ENCODE data around the gene DPM1. TPM values are rescaled to one million over a fixed set of nuclear protein-coding genes. Genes with fewer than 3 reads are reported as not detected.

Gene DPM1
- total and polyA plus RNA-seq, 2 donors (not counting 3 experiments of a cell fraction or from before 2014, with no cell fraction given) = 33.9 to 41.9 TPM

GRCh38 chr20:50981714-50982048, 23.3 kb upstream of the DPM1 start:
- FAIRE-seq (no peak), DNase-seq (ENCODE audit: low read depth, low spot score) (no peak)
- intact Hi-C loops (cut with micrococcal nuclease) (loop anchor here (1.0 kb wide), 1 partner anchor 187 kb away; no protein-coding TSS in a partner anchor), dilution Hi-C loops (cut with MboI; ENCODE audit: extremely low pct_ligation_motif_present, low sequenced_read_pairs) (no loop called here)
- no peaks in the 10 kb centered on the region for H3K9me3 ChIP-seq (replicated peaks; ENCODE audit: control insufficient read depth, insufficient read depth, low read length)
- H4K20me1 ChIP-seq (replicated peaks; ENCODE audit: control insufficient read depth, extremely low read depth, insufficient read depth, low read length) = no peaks in the 10 kb centered on the region
- H3K79me2 ChIP-seq (ENCODE audit: control insufficient read depth, insufficient read depth, low read length) = no peaks in the 10 kb centered on the region
- H3K4me2 ChIP-seq (ENCODE audit: insufficient read depth, low read length) = no peak overlapping the region
- TF ChIP-seq FOS (IDR thresholded peaks at IDR 0.05; ENCODE audit: borderline replicate concordance, insufficient read depth, low read length) (no peak), GATA2 (IDR thresholded peaks at IDR 0.05; ENCODE audit: insufficient read depth, insufficient read length, low read depth, low read length) (no peak), MAX (IDR thresholded peaks at IDR 0.05; ENCODE audit: insufficient read depth, insufficient read length) (no peak), JUN (IDR thresholded peaks at IDR 0.05; ENCODE audit: borderline replicate concordance, insufficient read depth, insufficient read length, low read depth) (no peak), MYC (IDR thresholded peaks at IDR 0.05; ENCODE audit: low read depth, low read length) (no peak), EZH2 (IDR thresholded peaks at IDR 0.05; ENCODE audit: borderline replicate concordance, low read depth, low read length, severe bottlenecking) (no peak), CTCF (IDR thresholded peaks at IDR 0.05; ENCODE audit: extremely low read depth in 1 of 2, insufficient read depth in 1 of 2, low read depth in 1 of 2, low read length in 2 of 2) (no peak), POLR2AphosphoS5 (IDR thresholded peaks at IDR 0.05; ENCODE audit: insufficient read depth, low read depth, low read length) (no peak), POLR2A (IDR thresholded peaks at IDR 0.05; ENCODE audit: low read depth, low read length) (no peak)
- H3K27me3 ChIP-seq (ENCODE audit: control insufficient read depth in 2 of 2, insufficient read depth in 2 of 2, low read length in 2 of 2) = peaks cover 2 to 3% of the 10 kb centered on the region in 2 experiments
- H2AFZ ChIP-seq (ENCODE audit: low read depth, low read length) = no peak overlapping the region
- ChIA-PET POLR2A (interaction anchor here (0.5 kb wide), 1 partner anchor 477 kb away, joined by 3 read pairs; no protein-coding TSS in a partner anchor), CTCF (interaction anchor here (0.6 to 3.9 kb wide), 36 partner anchors 9 to 1169 kb away, joined by 3 to 49 read pairs (median 4); partner anchors contain the start of genes BCAS4, DPM1 and MOCS3)
- no peak overlapping the region for H3K4me3 ChIP-seq (replicated peaks in 1 of 3; ENCODE audit: insufficient read depth in 1 of 3, low read depth in 1 of 3, low read length in 3 of 3)
- H3K9me1 ChIP-seq (replicated peaks; ENCODE audit: control insufficient read depth, extremely low read depth, insufficient read depth, low read length) = no peaks in the 10 kb centered on the region
- no peaks in the 10 kb centered on the region for H3K4me1 ChIP-seq (ENCODE audit: control insufficient read depth, extremely low read depth, insufficient read depth, low read length)
- no TSS peak for BruUV-seq (replicated peaks)
- no peaks in the 10 kb centered on the region for H3K36me3 ChIP-seq (ENCODE audit: control insufficient read depth in 2 of 2, extremely low read depth in 1 of 2, insufficient read depth in 2 of 2, low read length in 2 of 2)
- no peak overlapping the region for H3K9ac ChIP-seq (replicated peaks; ENCODE audit: extremely low read depth, insufficient read depth, low read length)
- H3K27ac ChIP-seq (ENCODE audit: insufficient read depth, low read depth, low read length) = no peak overlapping the region
